ENCODE measurements around the gene BST2.

Gene BST2

DNA sequence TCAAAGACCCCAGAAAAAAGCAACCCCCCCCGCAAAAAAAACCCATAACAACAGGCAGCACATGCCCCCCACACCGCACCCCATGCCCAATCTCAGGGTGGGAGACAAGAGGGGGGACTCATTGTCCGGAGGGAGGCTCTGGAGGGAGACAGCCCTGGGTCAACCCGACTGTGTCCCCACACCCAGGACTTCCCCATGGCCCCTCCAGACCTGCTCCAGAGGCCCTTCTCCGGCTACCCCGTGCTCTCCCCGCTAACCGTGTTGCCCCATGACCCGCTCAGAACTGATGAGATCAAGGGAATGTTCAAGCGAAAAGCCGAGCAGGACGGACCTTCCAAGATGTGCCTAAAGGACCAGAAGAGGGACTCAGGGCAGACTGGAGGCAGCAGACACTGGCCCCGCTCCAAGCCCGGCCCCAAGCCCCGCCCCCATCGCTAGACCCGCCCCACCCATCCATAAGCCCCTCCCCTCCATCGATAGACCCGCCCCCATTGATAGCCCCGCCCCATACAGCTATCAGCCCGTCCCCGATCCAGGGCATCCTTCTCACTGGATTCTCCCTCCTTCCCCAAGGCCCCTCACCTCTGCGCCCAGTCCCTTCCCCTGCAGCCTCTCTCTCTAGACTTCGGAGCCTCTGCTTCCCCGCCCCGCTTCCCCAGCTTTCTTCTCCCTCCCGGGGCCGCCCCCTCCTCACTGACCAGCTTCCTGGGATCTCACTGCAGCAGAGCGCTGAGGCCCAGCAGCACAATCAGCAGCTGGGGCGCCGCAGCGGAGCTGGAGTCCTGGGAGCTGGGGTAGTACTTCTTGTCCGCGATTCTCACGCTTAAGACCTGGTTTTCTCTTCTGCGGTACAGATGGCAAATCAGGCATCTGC is 2.2 kb downstream of the BST2 start:
- H3K36me3 ChIP-seq (ENCODE audit: control insufficient read depth in 1 of 2, insufficient read depth in 2 of 2, low read length in 2 of 2), result peaks cover 0 to 3% of the 10 kb centered on the region in 2 donors
- H3K27me3 ChIP-seq (ENCODE audit: control insufficient read depth in 1 of 2, insufficient read depth in 2 of 2, low read length in 2 of 2), result no peaks in the 10 kb centered on the region
- H3K27ac ChIP-seq (ENCODE audit: low read depth, low read length), result no peak overlapping the region
- peak overlapping the region in 1 of 2 donors; percentile 68 for H3K9ac ChIP-seq (ENCODE audit: low read depth in 1 of 2, low read length in 2 of 2)
- no peak overlapping the region for H3K4me3 ChIP-seq (ENCODE audit: low read depth in 1 of 2, low read length in 2 of 2)
- H3K4me1 ChIP-seq (ENCODE audit: control insufficient read depth in 1 of 2, insufficient read depth in 2 of 2, low read length in 2 of 2), result peaks cover 23 to 28% of the 10 kb centered on the region in 2 donors
- no peaks in the 10 kb centered on the region for H3K9me3 ChIP-seq (ENCODE audit: control insufficient read depth in 1 of 2, low read length in 2 of 2)

DNA sequence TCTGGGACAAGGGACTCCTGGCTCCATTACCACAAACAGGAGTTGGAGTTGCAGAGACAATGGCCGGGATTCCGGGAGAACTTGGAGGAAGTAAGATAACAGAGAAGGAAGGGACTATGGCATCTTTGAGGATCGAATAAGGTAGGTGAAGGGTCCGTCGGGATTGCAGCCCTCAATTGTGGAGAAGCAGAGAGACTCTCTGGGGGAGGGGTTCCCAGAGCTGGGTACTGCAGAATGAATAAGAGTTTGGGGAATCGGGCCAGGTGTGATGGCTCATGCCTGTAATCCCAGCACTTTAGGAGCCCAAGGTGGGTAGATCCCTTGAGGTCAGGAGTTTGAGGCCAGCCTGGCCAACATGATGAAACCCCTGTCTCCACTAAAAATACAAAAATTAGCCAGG is 3.8 kb downstream of the BST2 start:
- Histone ChIP-seq H3K9me3 (ENCODE audit: control insufficient read depth in 1 of 2, low read length in 2 of 2) (no peaks in the 10 kb centered on the region), H3K4me3 (ENCODE audit: low read depth in 1 of 2, low read length in 2 of 2) (no peak overlapping the region), H3K27me3 (ENCODE audit: control insufficient read depth in 1 of 2, insufficient read depth in 2 of 2, low read length in 2 of 2) (no peaks in the 10 kb centered on the region), H3K4me1 (ENCODE audit: control insufficient read depth in 1 of 2, insufficient read depth in 2 of 2, low read length in 2 of 2) (peaks cover 17 to 18% of the 10 kb centered on the region in 2 donors), H3K36me3 (ENCODE audit: control insufficient read depth in 1 of 2, insufficient read depth in 2 of 2, low read length in 2 of 2) (peaks cover 0 to 3% of the 10 kb centered on the region in 2 donors), H3K9ac (ENCODE audit: low read depth in 1 of 2, low read length in 2 of 2) (no peak overlapping the region), H3K27ac (ENCODE audit: low read depth, low read length) (no peak overlapping the region)

DNA sequence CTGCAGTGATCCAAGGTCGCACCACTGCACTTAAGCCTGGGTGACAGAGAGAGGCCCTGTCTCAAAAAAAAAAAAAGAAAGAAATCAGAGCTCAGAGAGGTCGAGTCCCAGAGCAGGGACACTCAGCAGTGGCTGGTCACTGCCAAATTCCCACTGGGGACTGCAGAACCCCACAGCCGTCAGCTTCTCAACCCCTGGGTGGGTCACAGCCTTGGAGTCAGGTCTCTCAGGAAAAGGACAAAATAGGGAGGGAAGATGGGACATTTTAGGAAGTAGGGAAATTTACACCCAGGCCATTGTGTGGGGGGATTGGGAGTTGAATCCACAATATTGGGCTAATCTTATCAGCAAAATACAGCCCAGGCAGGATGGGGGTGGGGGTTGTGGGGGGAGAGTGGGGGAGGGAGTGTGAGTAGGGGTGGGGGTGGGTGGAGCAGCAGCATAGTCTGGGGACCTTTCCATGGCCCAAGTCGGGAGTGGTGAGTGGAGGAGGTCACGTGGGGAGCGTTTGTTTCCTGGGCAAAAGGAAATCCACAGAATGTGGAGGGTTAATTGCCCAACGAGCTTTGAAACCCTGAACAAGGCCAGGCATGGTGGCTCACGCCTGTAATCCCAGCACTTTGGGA is 6.4 kb downstream of the BST2 start:
- H3K27me3 ChIP-seq (ENCODE audit: control insufficient read depth in 1 of 2, insufficient read depth in 2 of 2, low read length in 2 of 2), result peaks cover 0 to 4% of the 10 kb centered on the region in 2 donors
- no peak overlapping the region for H3K4me3 ChIP-seq (ENCODE audit: low read depth in 1 of 2, low read length in 2 of 2)
- no peak overlapping the region for H3K9ac ChIP-seq (ENCODE audit: low read depth in 1 of 2, low read length in 2 of 2)
- peaks cover 0 to 4% of the 10 kb centered on the region in 2 donors for H3K4me1 ChIP-seq (ENCODE audit: control insufficient read depth in 1 of 2, insufficient read depth in 2 of 2, low read length in 2 of 2)
- H3K36me3 ChIP-seq (ENCODE audit: control insufficient read depth in 1 of 2, insufficient read depth in 2 of 2, low read length in 2 of 2), result peaks cover 0 to 3% of the 10 kb centered on the region in 2 donors
- no peak overlapping the region for H3K27ac ChIP-seq (ENCODE audit: low read depth, low read length)
- no peaks in the 10 kb centered on the region for H3K9me3 ChIP-seq (ENCODE audit: control insufficient read depth in 1 of 2, low read length in 2 of 2)

DNA sequence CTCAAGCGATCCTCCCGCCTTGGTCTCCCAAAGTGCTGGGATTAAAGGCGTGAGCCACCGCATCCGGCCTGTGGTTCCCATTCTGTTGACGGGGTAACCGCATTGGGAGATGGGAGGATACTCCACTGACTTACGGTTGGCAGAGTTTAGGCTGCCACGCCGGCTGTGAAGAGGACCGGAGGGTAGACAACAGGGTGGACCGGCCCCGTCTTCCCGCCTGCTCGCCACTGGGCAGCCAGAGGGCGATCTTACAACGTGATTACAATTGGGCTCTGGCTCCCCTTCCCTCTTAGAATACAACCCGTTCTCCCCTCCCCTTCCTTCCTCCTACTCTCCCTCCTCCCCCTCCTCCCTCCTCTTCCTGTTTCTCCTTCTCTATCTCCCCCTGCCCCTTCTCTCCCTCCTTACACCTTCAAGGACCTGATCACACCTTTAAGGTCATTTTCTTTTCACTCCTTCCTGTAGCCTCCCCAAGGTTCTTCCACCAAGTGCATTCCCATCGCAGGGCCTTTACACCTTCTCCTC is 10.5 kb downstream of the BST2 start:
- Histone ChIP-seq H3K27me3 (ENCODE audit: control insufficient read depth in 1 of 2, insufficient read depth in 2 of 2, low read length in 2 of 2) (peaks cover 0 to 15% of the 10 kb centered on the region in 2 donors), H3K36me3 (ENCODE audit: control insufficient read depth in 1 of 2, insufficient read depth in 2 of 2, low read length in 2 of 2) (no peaks in the 10 kb centered on the region), H3K4me1 (ENCODE audit: control insufficient read depth in 1 of 2, insufficient read depth in 2 of 2, low read length in 2 of 2) (peaks cover 7 to 20% of the 10 kb centered on the region in 2 donors), H3K9ac (ENCODE audit: low read depth in 1 of 2, low read length in 2 of 2) (no peak overlapping the region), H3K27ac (ENCODE audit: low read depth, low read length) (no peak overlapping the region), H3K9me3 (ENCODE audit: control insufficient read depth in 1 of 2, low read length in 2 of 2) (no peaks in the 10 kb centered on the region), H3K4me3 (ENCODE audit: low read depth in 1 of 2, low read length in 2 of 2) (no peak overlapping the region)

DNA sequence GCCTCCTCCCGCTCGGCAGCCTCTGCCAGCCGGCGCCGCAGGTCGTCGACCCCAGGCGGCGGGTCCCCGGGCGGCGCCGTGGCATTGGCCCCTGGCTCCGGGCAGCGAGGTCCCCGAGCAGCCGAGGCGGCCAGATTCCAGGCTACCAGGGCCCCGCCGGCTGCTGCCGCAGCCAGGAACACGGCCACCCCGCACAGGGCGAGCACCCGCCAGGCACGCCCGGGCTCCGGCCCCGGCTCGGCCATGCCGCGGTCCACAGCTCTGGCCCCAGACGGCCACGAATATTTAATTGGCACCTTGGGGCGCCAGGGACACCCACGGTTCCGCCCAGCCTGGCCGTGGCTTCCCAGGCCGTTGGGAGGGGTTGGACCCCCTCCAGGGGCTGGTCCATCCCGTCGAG is 11.5 kb downstream of the BST2 start, which contains the start of gene CCDC194:
Gene CCDC194 (minus strand): TSS at position 283 of the 400 bp plus-strand sequence. CDS start 38 bp downstream, at position 245.
- Histone ChIP-seq H3K4me1 (ENCODE audit: control insufficient read depth in 1 of 2, insufficient read depth in 2 of 2, low read length in 2 of 2) (peaks cover 7 to 20% of the 10 kb centered on the region in 2 donors), H3K27ac (ENCODE audit: low read depth, low read length) (no peak within 1 kb of the TSS), H3K27me3 (ENCODE audit: control insufficient read depth in 1 of 2, insufficient read depth in 2 of 2, low read length in 2 of 2) (peaks cover 0 to 15% of the 10 kb centered on the region in 2 donors), H3K36me3 (ENCODE audit: control insufficient read depth in 1 of 2, insufficient read depth in 2 of 2, low read length in 2 of 2) (no peaks in the 10 kb centered on the region), H3K4me3 (ENCODE audit: low read depth in 1 of 2, low read length in 2 of 2) (no peak within 1 kb of the TSS), H3K9ac (ENCODE audit: low read depth in 1 of 2, low read length in 2 of 2) (no peak within 1 kb of the TSS), H3K9me3 (ENCODE audit: control insufficient read depth in 1 of 2, low read length in 2 of 2) (no peaks in the 10 kb centered on the region)

DNA sequence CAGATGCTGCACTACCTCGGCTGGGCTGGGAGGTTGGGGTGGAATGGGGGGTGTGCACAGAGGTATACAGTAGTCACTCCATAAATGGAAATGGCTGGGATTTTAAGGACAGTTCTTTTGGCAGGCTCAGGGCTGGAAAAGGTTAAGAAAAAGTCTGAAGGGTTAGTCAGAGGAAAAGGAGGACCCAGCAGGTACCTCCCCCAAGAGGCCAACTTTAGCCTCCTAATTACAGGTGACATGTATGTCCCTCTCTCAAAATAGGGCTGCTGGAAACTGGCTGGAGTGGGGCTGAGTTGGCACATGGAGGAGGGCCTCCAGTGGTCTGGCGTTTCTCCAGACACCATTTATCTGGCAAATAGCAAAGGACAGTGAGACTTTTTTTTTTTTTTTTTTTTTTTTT is 12.4 kb downstream of the BST2 start:
- Histone ChIP-seq H3K27me3 (ENCODE audit: control insufficient read depth in 1 of 2, insufficient read depth in 2 of 2, low read length in 2 of 2) (peaks cover 0 to 15% of the 10 kb centered on the region in 2 donors), H3K9me3 (ENCODE audit: control insufficient read depth in 1 of 2, low read length in 2 of 2) (no peaks in the 10 kb centered on the region), H3K4me3 (ENCODE audit: low read depth in 1 of 2, low read length in 2 of 2) (no peak overlapping the region), H3K36me3 (ENCODE audit: control insufficient read depth in 1 of 2, insufficient read depth in 2 of 2, low read length in 2 of 2) (no peaks in the 10 kb centered on the region), H3K4me1 (ENCODE audit: control insufficient read depth in 1 of 2, insufficient read depth in 2 of 2, low read length in 2 of 2) (peaks cover 7 to 20% of the 10 kb centered on the region in 2 donors), H3K27ac (ENCODE audit: low read depth, low read length) (no peak overlapping the region), H3K9ac (ENCODE audit: low read depth in 1 of 2, low read length in 2 of 2) (no peak overlapping the region)

DNA sequence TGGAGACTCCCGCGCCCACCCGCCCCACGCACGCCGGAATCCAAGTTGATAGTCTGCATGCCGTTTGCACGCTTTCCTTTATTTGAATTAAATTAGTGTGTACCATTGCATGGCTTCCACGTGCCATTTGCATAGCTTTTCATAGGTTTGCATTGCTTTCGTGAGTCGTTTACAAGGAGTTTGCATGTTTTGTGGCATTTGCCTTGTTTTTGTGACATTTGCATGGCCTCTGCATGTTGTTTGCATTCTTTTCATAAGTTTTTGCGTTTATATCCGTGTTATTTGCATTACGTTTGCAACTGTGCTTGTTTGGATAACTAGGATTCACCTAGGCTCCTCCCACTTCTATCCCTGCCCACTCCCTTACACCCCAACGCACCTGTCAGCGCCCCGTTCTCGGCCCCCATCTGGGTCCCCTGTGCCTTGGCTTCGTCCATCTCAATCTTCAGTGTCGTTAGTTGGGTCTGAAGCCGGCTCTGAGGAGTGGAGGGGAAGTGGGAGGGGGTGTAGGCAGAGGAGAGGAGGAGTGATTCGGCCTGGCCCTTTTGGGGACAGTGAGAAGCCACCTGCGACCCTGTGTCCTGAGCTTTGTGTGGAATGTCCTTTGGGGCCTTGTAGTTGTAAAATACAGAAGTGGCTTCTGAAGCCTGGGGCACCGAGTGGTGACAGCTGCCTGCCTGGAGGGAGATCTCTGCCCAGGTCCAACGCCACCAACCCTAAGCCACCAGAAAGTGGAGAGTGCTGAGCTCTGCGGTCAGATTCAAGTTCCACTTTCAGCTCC is 13.9 kb downstream of the BST2 start:
- Histone ChIP-seq H3K27me3 (ENCODE audit: control insufficient read depth in 1 of 2, insufficient read depth in 2 of 2, low read length in 2 of 2) (peaks cover 0 to 15% of the 10 kb centered on the region in 2 donors), H3K4me3 (ENCODE audit: low read depth in 1 of 2, low read length in 2 of 2) (peak overlapping the region; percentile 63 to 78), H3K4me1 (ENCODE audit: control insufficient read depth in 1 of 2, insufficient read depth in 2 of 2, low read length in 2 of 2) (peaks cover 7 to 20% of the 10 kb centered on the region in 2 donors), H3K9me3 (ENCODE audit: control insufficient read depth in 1 of 2, low read length in 2 of 2) (no peaks in the 10 kb centered on the region), H3K9ac (ENCODE audit: low read depth in 1 of 2, low read length in 2 of 2) (peak overlapping the region in 1 of 2 donors; percentile 51), H3K27ac (ENCODE audit: low read depth, low read length) (no peak overlapping the region), H3K36me3 (ENCODE audit: control insufficient read depth in 1 of 2, insufficient read depth in 2 of 2, low read length in 2 of 2) (no peaks in the 10 kb centered on the region)

DNA sequence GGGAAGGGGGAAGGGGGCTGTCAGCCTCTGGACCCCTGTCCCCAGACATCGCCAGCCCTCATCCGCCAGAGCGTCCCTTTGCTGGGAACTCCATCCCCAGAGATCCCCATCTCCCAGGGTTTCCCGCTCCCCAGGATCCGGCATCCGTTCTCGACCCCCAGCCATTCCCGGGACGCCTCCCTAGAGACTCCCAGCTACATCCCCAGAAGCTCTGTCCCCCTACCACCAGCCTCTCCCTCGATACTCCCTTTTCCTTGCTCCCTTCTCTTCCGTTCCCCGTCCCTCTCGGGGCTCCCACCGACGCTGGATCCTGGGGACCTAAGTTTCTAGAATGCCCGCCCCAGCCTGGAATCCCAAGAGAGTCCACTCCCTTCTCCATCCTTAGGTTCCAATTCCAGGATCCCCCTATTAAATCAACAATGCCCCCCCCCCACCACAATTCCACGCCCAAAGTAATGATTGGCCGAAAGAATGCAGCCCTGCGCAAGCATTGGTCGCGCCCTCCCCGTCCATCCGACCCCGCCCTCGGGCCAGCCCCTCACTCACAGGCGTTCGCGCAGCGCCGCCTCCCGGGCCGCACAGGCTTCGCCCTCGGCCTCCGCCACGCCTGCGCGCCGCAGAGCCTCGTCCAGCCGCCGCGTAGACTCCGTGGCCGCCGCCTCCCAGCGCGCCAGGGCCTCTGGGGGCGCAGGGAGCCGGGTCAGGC is 14.6 kb downstream of the BST2 start:
- Histone ChIP-seq H3K9me3 (ENCODE audit: control insufficient read depth in 1 of 2, low read length in 2 of 2) (no peaks in the 10 kb centered on the region), H3K36me3 (ENCODE audit: control insufficient read depth in 1 of 2, insufficient read depth in 2 of 2, low read length in 2 of 2) (no peaks in the 10 kb centered on the region), H3K4me1 (ENCODE audit: control insufficient read depth in 1 of 2, insufficient read depth in 2 of 2, low read length in 2 of 2) (peaks cover 7 to 20% of the 10 kb centered on the region in 2 donors), H3K27me3 (ENCODE audit: control insufficient read depth in 1 of 2, insufficient read depth in 2 of 2, low read length in 2 of 2) (peaks cover 0 to 15% of the 10 kb centered on the region in 2 donors), H3K27ac (ENCODE audit: low read depth, low read length) (no peak overlapping the region), H3K4me3 (ENCODE audit: low read depth in 1 of 2, low read length in 2 of 2) (peak overlapping the region; percentile 63 to 78), H3K9ac (ENCODE audit: low read depth in 1 of 2, low read length in 2 of 2) (peak overlapping the region; percentile 49 to 54)

DNA sequence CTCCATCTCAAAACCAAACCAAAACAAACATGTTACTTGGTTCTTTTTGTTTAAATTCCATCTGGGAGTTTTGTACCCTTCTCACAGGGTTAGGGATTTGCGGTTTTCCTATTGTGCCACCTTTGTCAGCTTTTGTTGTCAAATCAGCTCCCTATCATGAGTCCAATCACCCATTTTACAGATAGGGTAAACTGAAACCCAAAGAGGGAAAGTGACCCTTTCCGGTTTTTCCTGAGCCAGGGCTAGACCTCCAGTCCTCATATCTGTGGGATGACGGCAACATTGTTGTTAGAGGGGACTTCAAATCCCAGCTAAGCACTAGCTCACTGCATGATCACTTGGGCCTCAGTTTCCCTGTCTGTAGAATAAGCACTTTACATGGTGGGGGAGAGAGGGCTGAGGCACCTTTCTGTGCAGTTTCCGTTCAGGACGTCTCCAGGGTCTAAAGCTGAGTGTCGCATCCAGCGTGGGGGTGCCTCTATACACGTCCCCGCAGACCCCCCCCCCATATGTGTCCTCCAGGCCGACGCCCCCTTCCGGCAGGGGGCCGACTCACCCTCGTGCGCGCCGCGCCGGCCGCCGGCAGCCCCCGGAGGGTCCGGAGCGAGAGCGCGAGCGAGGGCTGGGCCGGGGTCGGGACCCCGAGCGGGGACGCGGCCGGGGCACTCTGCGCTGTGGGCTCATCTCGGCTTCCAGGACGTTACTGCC is 15.3 kb downstream of the BST2 start:
- peak overlapping the region; percentile 55 to 78 for H3K4me3 ChIP-seq (ENCODE audit: low read depth in 1 of 2, low read length in 2 of 2)
- no peaks in the 10 kb centered on the region for H3K36me3 ChIP-seq (ENCODE audit: control insufficient read depth in 1 of 2, insufficient read depth in 2 of 2, low read length in 2 of 2)
- no peaks in the 10 kb centered on the region for H3K9me3 ChIP-seq (ENCODE audit: control insufficient read depth in 1 of 2, low read length in 2 of 2)
- no peak overlapping the region for H3K27ac ChIP-seq (ENCODE audit: low read depth, low read length)
- H3K4me1 ChIP-seq (ENCODE audit: control insufficient read depth in 1 of 2, insufficient read depth in 2 of 2, low read length in 2 of 2), result peaks cover 7 to 19% of the 10 kb centered on the region in 2 donors
- H3K9ac ChIP-seq (ENCODE audit: low read depth in 1 of 2, low read length in 2 of 2), result peak overlapping the region; percentile 49 to 54
- peaks cover 0 to 15% of the 10 kb centered on the region in 2 donors for H3K27me3 ChIP-seq (ENCODE audit: control insufficient read depth in 1 of 2, insufficient read depth in 2 of 2, low read length in 2 of 2)

All from duodenal mucosa (tissue), 2 donors.